Peyer's patch (tissue), 4 donors: Measurements from ENCODE around the gene LCP2.

ENCODE experiments used
- POLR2A ChIP-seq, 2 donors: fragments of 450-650 bp; IDR thresholded peaks; one replicate each; pipeline ENCODE4 v1.5.1; 2017; ENCODE audit warnings: antibody characterized with exemption in 2 of 2, mild to moderate bottlenecking in 2 of 2, moderate library complexity in 2 of 2
- TF ChIP-seq, protein P1 (sequence below), 6 experiments: fragments of 450-650 bp in 4 of 6; fragments of 200-600 bp in 2 of 6; sonication (generic) in 1 of 6; IDR thresholded peaks; one replicate each; pipeline ENCODE4 v1.5.1; 2017 to 2019; ENCODE audit warnings: antibody characterized with exemption in 6 of 6, mild to moderate bottlenecking in 3 of 6, moderate library complexity in 1 of 6

DNA sequence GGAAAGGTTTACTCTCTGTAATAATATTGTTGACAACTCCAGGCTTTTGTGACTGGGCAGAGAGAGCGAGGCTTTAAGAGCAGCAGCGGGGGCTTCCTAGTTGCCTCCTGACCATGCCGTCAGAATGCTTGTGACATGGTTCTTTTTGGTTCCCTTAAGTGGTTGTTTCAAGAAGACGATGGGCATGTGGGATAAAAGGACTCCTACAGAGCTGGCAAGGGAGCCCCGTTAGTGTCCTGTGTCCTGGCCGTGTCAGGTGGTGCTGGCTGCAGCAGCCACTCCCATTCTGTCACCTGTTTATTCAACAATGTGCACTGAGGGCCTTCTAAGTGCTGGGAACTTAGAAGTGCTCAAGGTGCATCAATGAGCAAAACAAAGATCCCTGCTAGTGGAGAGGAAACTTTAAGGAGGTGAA lies 19.7 kb downstream of the LCP2 start:
- TF ChIP-seq, protein P1, sequence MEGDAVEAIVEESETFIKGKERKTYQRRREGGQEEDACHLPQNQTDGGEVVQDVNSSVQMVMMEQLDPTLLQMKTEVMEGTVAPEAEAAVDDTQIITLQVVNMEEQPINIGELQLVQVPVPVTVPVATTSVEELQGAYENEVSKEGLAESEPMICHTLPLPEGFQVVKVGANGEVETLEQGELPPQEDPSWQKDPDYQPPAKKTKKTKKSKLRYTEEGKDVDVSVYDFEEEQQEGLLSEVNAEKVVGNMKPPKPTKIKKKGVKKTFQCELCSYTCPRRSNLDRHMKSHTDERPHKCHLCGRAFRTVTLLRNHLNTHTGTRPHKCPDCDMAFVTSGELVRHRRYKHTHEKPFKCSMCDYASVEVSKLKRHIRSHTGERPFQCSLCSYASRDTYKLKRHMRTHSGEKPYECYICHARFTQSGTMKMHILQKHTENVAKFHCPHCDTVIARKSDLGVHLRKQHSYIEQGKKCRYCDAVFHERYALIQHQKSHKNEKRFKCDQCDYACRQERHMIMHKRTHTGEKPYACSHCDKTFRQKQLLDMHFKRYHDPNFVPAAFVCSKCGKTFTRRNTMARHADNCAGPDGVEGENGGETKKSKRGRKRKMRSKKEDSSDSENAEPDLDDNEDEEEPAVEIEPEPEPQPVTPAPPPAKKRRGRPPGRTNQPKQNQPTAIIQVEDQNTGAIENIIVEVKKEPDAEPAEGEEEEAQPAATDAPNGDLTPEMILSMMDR (IDR thresholded peaks at IDR 0.05) = no peak
- TF ChIP-seq POLR2A (IDR thresholded peaks at IDR 0.05) = no peak
